AML-193 (cell line): Measurements from ENCODE around the gene MYO9B.
A peak's percentile ranks its signal among the peaks of the same experiment; 100 is the strongest.
"Not testable (repeated sequence)": the region's sequence is repeated elsewhere in the genome, so short reads cannot be mapped to it uniquely, and the experiment has no call there.

Source experiments
- DNase-seq, 2 experiments: peaks; one replicate each; lab custom pipeline; 2025; lab: John Stamatoyannopoulos, UW

Gene MYO9B

DNA sequence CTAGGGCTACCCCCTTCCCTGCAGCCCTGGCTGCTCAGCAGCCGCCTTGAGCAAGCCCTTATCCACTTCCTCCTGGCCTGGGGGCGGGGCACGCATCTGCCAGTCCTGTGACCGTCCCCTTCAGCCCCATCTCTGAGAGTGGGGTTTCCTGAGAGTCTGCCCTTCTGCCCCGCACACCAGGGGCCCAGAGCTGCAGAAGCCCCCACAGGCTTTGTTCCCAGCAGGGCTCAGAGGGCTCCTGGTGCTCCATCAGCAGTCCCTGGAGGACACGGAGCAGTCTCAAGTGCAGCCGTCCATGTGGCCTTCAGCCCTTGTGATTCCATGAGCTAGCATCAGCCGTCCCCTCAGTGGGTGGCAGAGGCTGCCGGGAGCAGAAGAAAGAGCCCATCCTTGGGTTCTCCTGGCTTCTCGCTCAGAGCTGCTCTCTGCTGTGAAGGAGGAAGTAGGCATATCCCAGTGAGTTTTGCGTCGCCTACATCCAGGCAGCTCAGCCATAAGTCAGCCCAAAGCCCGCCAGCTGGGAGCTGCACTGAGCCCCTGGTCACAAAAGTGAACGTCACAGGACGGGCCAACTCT, 16.3 kb downstream of the MYO9B start:
- peak; percentile 27 to 44 for DNase-seq

DNA sequence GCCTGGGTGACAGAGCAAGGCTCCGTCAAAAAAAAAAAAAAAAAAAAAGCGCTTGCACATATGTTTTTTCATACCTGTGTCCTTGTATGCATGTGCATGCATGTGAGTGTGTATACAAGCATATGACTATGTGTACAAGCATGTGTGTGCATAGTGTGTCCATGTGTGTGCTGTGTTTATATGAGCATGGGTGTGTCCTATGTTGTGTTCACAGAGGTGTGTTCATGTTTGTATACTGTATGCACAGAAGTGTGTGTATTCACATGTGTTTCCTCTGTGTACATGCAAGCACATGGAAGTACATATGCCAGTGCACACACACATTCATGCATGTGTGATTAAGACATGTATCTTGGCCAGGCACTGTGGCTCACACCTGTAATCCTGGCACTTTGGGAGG, 17.1 kb downstream of the MYO9B start:
- DNase-seq, result no peak

DNA sequence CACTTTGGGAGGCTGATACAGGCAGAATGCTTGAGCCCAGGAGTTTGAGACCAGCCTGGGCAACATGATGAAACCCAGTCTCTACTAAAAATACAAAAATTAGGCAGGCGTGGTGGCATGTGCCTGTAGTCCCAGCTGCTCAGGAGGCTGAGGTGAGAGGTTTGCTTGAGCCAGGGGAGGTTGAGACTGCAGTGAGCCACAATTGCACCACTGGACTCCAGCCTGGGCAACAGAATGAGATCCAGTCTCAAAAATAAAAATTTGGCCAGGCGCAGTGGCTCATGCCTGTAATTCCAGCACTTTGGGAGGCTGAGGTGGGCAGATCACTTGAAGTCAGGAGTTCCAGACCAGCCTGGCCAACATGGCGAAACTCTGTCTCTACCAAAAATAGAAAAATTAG, 19.1 kb downstream of the MYO9B start:
- DNase-seq, result not testable (repeated sequence)

- no peak for DNase-seq
These were observed 19.8 kb downstream of the MYO9B start for GRCh38 chr19:17095141-17095919.

GRCh38 chr19:17097593-17098126, 22.1 kb downstream of the MYO9B start:
- no peak for DNase-seq

GRCh38 chr19:17098326-17098725, 22.7 kb downstream of the MYO9B start:
- no peak for DNase-seq

DNA sequence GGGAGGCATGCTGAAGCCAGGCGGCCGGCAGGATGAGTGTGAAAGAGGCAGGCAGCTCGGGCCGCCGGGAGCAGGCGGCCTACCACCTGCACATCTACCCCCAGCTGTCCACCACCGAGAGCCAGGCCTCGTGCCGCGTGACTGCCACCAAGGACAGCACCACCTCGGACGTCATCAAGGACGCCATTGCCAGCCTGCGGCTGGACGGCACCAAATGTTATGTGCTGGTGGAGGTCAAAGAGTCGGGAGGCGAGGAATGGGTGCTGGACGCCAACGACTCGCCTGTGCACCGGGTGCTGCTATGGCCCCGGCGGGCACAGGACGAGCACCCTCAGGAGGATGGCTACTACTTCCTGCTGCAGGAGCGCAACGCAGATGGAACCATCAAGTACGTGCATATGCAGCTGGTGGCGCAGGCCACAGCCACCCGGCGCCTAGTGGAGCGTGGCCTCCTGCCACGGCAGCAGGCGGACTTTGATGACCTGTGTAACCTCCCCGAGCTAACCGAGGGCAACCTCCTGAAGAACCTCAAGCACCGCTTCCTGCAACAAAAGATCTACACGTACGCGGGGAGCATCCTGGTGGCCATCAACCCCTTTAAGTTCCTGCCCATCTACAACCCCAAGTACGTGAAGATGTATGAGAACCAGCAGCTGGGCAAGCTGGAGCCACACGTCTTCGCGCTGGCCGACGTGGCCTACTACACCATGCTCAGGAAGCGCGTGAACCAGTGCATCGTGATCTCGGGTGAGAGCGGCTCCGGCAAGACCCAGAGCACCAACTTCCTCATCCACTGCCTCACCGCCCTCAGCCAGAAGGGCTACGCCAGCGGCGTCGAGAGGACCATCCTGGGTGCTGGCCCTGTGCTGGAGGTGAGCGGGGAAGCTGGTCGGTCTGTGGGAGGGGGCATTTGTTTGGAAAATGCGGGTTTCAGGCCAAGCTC, 26.4 kb downstream of the MYO9B start:
- no peak for DNase-seq

DNA sequence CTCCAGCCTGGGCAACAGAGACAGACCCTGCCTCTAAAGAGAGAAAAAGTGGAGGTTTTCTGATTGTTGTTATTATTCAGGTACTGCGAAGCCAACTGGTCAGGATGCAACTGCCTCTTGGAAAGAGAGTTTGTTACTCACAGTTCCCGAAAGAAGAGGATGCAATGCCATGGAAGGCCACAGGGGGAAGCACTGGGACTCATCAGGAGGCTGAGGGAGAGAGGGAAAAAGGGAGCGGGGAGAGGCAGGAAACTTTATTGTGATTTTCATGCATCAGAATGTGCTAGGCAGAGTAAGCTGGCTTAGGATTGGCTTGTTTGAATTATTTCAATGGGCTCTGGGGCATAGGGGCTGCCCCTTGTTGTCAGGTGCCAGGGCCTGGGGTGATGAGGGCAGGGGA, 27.6 kb downstream of the MYO9B start:
- DNase-seq, result no peak

DNA sequence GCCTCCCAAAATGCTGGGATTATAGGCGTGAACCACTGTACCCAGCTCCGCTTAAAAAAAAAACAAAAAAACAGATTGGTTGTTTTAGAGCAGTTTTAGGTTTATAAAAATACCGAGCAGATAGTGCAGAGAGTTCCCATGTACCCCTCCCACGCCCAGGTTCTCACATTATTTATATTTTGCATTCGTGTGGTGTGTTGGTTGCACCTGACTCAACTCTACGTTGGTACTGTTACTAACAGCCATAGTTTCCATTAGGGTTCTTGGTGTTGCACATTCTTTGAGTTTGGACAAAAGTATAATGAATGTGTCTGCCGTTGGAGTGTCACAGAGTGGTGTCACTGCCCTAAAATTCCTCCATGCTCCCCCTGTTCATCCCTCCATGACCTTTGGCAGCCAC, 29.1 kb downstream of the MYO9B start:
- no peak for DNase-seq

GRCh38 chr19:17105556-17105955, 30.0 kb downstream of the MYO9B start:
- no peak for DNase-seq

DNA sequence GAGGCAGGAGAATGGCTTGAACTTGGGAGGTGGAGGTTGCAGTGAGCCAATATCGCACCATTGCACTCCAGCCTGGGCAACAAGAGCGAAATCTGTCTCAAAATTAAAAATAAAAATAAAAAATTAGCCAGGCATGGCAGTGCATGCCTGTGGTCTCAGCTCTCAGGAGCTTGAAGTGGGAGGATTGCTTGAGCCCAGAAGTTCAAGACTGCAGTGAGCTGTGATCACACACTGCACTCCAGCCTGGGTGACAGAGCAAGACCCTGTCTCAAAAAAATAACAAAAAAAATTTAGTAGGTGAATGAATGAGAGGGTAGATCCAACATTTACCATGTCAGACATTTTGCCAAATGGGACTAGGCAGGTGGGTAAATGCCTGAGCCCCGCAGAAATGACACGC, 31.4 kb downstream of the MYO9B start:
- DNase-seq, result not testable (repeated sequence)

- no peak for DNase-seq
These were observed 32.2 kb downstream of the MYO9B start for GRCh38 chr19:17107546-17108452.

DNA sequence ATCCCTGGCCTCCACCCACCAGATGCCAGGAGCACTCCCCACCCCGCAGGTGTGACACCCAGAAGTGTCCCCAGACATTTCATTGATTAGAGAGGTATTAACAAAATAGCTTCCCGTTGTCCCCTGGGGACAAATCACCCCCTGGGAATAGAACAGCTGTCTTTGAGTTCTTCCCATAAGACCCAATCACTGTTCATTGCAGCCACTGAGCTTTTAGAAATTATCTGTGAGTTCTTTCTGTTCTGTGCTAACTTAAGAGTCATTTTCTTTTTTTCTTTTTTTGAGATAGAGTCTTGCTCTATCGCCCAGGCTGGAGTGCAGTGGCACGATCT, 32.8 kb downstream of the MYO9B start:
- no peak for DNase-seq

GRCh38 chr19:17109300-17109699, 33.7 kb downstream of the MYO9B start:
- DNase-seq, result no peak

DNA sequence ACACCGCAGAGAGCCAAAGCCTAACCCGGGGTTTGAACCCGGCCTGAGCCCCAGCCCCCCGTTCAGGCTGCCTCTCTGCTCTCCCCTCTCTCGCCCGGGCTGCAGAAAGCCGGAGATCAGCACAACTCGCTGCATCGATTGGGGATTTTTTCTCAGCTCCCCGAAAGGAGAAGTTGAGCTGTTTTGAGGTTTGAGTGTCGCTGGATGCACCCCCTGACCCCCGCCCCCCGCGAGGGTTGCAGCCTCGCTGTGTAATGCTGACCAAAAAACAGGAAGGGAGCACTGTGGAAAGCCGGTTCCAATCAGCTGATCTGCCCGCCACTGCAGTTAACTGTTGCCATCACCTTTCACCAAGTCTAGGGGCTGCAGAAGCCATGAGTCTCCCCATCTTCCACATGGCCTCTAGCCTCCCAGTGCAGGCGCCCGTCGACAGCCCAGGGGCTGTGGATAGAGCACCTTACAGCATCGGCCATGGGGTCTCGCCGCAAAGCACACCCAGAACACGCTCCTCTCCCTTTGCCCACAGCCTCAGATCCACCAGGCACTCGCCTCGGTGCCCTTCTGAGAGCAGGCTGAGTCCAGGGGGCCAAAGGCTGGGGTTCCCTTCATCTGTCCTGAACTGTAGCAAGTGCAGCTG, 34.5 kb downstream of the MYO9B start:
- peak; percentile 87 to 89 for DNase-seq

DNA sequence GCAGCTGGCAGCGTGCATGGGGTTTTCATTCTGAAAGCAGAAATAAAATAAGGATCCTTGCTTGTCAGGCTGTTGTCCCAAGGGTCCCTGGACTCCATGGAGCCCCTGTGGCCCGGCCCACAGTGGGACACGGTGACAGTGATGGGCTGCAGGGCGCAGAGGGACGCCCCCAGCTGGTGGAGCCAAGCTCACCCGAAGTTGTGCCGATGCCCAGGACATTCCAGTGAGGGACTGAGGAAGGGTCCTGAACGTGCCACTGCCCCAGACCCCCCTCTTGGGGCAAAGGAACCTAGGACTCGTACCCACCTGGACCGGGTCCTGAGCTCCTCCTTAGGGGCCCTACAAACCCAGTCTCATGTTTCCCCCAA, 35.0 kb downstream of the MYO9B start:
- no peak for DNase-seq

GRCh38 chr19:17111766-17112165, 36.2 kb downstream of the MYO9B start:
- no peak for DNase-seq

DNA sequence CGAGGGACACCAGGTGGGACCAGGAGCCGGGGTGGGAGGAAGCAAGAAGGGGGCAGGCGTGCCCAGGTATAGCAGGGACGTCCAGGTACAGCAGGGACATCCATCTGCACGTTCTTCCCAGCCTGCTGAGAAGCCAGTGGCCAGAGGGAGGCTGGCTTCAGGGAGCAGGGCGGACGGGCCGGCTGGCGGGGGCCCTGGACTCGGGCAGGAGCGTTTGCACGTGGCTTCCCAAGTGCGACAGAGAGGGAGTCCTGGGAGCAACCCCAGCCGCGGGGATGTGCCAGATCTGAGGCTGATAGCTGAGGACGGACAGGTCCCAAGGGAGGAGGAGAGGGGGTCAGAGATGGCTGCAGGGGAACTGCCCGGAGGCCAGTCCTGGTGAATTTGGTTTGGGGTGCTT, 36.7 kb downstream of the MYO9B start:
- DNase-seq, result no peak

DNA sequence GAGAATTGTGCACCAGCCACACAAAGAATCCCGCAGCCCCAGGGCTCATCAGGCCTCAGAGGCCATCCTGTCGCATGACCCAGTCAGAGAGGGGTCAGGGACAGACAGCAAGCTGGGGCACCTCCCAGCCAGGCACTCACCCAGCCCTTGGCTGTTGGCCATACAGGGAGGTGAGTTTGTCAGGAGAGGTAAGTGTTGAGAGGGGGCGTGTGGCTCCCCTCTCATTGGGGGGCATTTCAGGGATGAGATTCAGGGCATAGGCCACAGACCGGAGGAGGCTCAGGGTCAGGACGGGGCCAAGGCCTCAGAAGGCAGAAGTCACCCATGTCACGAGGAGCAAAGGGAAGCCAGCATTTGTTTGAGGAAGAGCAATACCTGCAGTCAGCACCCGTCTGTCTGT, 37.1 kb downstream of the MYO9B start:
- DNase-seq, result no peak

GRCh38 chr19:17113127-17113785, 37.7 kb downstream of the MYO9B start:
- no peak for DNase-seq

DNA sequence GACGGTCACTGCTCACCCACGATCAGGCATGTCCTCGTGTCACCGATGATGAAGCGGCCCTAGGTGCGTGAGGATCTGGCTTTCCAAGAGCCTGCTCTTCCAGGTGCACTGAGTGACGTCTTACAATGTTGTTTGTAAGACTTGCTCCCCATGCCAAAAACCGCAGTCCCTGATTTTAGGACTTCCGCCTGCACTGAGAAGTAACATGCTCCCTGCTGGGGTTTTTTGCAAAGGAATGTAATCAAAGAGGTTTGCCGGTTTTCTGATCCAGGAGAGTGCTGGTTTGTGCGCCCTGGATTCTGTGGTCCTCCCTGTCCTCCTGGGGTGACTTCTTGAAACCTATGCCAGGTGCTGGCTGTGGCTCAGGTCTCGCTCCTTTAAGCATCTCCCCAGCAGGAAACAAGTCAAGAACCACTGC, 38.8 kb downstream of the MYO9B start:
- no peak for DNase-seq
